Measurements from ENCODE around the gene C11orf87. TPM values are rescaled to one million over a fixed set of nuclear protein-coding genes. Genes with fewer than 3 reads are reported as not detected.

The C11orf87 gene
- total and polyA plus RNA-seq, 2 of the 13 experiments (the other 11 are each of a cell fraction or from before 2014, with no cell fraction given), result not detected

GRCh38 chr11:109374032-109374431 lies 48.0 kb upstream of the C11orf87 start (continued):
- TF ChIP-seq ARID3A (IDR thresholded peaks at IDR 0.05; ENCODE audit: low read depth, low read length), result no peak
- TF ChIP-seq FUBP1 (CRISPR knock-in tag; IDR thresholded peaks at IDR 0.05; ENCODE audit: borderline replicate concordance), result no peak

DNA sequence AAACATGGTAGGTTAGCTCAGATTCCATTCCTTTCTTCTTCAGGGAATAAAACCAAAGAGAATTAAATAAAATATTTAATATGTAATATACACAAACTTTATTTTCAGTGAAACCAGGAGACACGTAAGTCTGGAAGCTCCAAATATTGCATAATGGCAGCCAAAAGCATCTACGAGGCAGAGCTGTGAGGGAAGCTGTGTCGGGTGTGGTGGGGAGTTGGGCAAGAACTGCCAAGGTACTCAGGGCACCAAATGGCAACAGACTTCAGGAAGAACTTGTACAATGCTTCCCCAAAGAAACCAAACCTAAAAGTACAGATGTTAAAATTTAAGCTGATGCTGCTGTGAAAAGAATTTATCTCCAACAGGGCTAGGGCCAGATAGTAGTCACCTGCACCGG lies 47.5 kb upstream of the C11orf87 start:
- no peaks in the 10 kb centered on the region for H3K4me1 ChIP-seq (ENCODE audit: insufficient read depth, low read length)
- ChIA-PET POLR2A (no interaction called here), CTCF (ENCODE audit: low intra/inter-chr PET ratio, low total read pairs) (no interaction called here)
- DNase-seq (ENCODE audit: low spot score) (no peak), ATAC-seq (no peak), FAIRE-seq (no peak)
- intact Hi-C loops (cut with micrococcal nuclease; ENCODE audit: unreplicated experiment), result no loop called here
- H3K79me2 ChIP-seq (ENCODE audit: insufficient read depth, low read length), result no peaks in the 10 kb centered on the region
- no peak overlapping the region for H3K4me3 ChIP-seq (replicated peaks in 1 of 3; ENCODE audit: insufficient read depth in 1 of 3, low read depth in 2 of 3, low read length in 3 of 3)
- no peak overlapping the region for H3K4me2 ChIP-seq (ENCODE audit: low read depth, low read length)
- no peak overlapping the region for H2AFZ ChIP-seq (ENCODE audit: low read length)
- 5% methylated on average over 4 of the region's 4 CpGs for WGBS (ENCODE audit: low lambda C conversion rate)
- H3K9ac ChIP-seq (ENCODE audit: insufficient read depth, low read depth, low read length), result no peak overlapping the region
- no peaks in the 10 kb centered on the region for H4K20me1 ChIP-seq (ENCODE audit: insufficient read depth, low read length)
- TF ChIP-seq MIER2 (CRISPR knock-in tag; IDR thresholded peaks at IDR 0.05) (no peak), ZNF143 (CRISPR knock-in tag; IDR thresholded peaks at IDR 0.05) (no peak)
- TF ChIP-seq, protein P1, sequence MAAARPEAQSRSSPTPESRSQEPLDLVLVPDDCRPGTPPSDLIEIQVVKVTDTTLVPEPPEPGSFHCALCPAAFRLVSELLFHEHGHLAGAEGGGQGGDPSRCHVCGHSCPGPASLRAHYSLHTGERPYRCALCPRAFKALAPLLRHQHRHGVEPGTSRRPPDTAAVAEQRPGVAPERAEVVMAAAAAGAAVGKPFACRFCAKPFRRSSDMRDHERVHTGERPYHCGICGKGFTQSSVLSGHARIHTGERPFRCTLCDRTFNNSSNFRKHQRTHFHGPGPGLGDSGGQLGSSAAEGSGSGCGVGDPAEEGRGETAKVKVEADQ (CRISPR knock-in tag; IDR thresholded peaks at IDR 0.05; ENCODE audit: borderline replicate concordance), result no peak
- no TSS peak for BruUV-seq (replicated peaks)
- no peaks in the 10 kb centered on the region for H3K27me3 ChIP-seq (ENCODE audit: control insufficient read depth in 1 of 2, insufficient read depth in 2 of 2, low read length in 2 of 2)
- no peak overlapping the region for H3K27ac ChIP-seq (ENCODE audit: extremely low read length, insufficient read depth, low read length)
- no peaks in the 10 kb centered on the region for H3K36me3 ChIP-seq (replicated peaks in 1 of 2; ENCODE audit: control insufficient read depth in 1 of 2, insufficient read depth in 2 of 2, low read length in 2 of 2)
- in situ Hi-C loops (cut with HindIII; ENCODE audit: extremely low pct_ligation_motif_present, low pct_unique_long_range_greater_than_20kb), result no loop called here
- H3K9me3 ChIP-seq (ENCODE audit: low read length), result peaks cover 10% of the 10 kb centered on the region
